Fibroblast of villous mesenchyme (primary cell): ENCODE measurements around the gene CCBE1. TPM values are rescaled to one million over a fixed set of nuclear protein-coding genes. Genes with fewer than 3 reads are reported as not detected.

ENCODE experiments used
- DNase-seq: peaks from one replicate; pipeline ENCODE4 v3.0.0-alpha.2; 2010; ENCODE audit warnings: low read depth
- H3K4me3 ChIP-seq: 2 replicates; pipeline ENCODE4 v1.5.1; 2011; ENCODE audit warnings: low read depth, mild to moderate bottlenecking, low read length
- CTCF ChIP-seq: IDR thresholded peaks from 2 replicates; pipeline ENCODE4 v1.5.1; 2012; ENCODE audit warnings: low read depth, mild to moderate bottlenecking, low read length; ENCODE audit not compliant: insufficient read depth
- total RNA-seq: library from RNA; depleted of rRNA; stranded (reverse); fragments of >200 nt; gene quantifications from 2 replicates; pipeline ENCODE4 v1.2.3, GENCODE V29; 2012

CCBE1 gene
- total RNA-seq, 1 donor, result 10.4 TPM

GRCh38 chr18:59563176-59563785, 133.9 kb downstream of the CCBE1 start:
- DNase-seq, result no peak
- TF ChIP-seq CTCF, result no peak
- no peak overlapping the region for H3K4me3 ChIP-seq

GRCh38 chr18:59562751-59563150, 134.5 kb downstream of the CCBE1 start:
- DNase-seq, result peak; percentile 41
- H3K4me3 ChIP-seq, result no peak overlapping the region
- no peak for TF ChIP-seq CTCF

GRCh38 chr18:59561612-59562011, 135.6 kb downstream of the CCBE1 start:
- no peak for TF ChIP-seq CTCF
- no peak for DNase-seq
- no peak overlapping the region for H3K4me3 ChIP-seq

GRCh38 chr18:59560556-59560955, 136.7 kb downstream of the CCBE1 start:
- no peak for DNase-seq
- no peak for TF ChIP-seq CTCF
- H3K4me3 ChIP-seq, result no peak overlapping the region

- DNase-seq, result no peak
- H3K4me3 ChIP-seq, result no peak overlapping the region
- no peak for TF ChIP-seq CTCF
Measured at GRCh38 chr18:59559528-59559927, 137.7 kb downstream of the CCBE1 start.

- peak; percentile 64 for DNase-seq
- no peak overlapping the region for H3K4me3 ChIP-seq
- no peak for TF ChIP-seq CTCF
Measured at GRCh38 chr18:59555995-59556659, 141.1 kb downstream of the CCBE1 start.
